IMR-90 (cell line): ENCODE data around the gene CASP14.
"Not testable (repeated sequence)": the region's sequence is repeated elsewhere in the genome, so short reads cannot be mapped to it uniquely, and the experiment has no call there.

Experiments used
- FOS ChIP-seq: fragments of 150-350 bp; IDR thresholded peaks from 2 replicates; pipeline ENCODE4 v1.6.1; 2016; ENCODE audit warnings: low read depth, low read length
- MXI1 ChIP-seq: IDR thresholded peaks from 2 replicates; pipeline ENCODE4 v1.6.1; 2012; ENCODE audit warnings: low read depth, mild to moderate bottlenecking, low read length, moderate library complexity, borderline replicate concordance
- RCOR1 ChIP-seq: IDR thresholded peaks from 2 replicates; pipeline ENCODE4 v1.6.1; 2012; ENCODE audit warnings: mild to moderate bottlenecking, low read length, improper control_type of control experiment; ENCODE audit not compliant: insufficient replicate concordance
- RFX5 ChIP-seq: IDR thresholded peaks from 2 replicates; pipeline ENCODE4 v1.8.0; 2012; ENCODE audit warnings: low read depth, mild to moderate bottlenecking, low read length, moderate library complexity
- TF ChIP-seq, protein P1 (sequence below): conservative IDR thresholded peaks from 2 replicates; pipeline ENCODE4 v1.5.1; 2012; ENCODE audit warnings: mild to moderate bottlenecking, low read depth, low read length, improper control_type of control experiment

DNA sequence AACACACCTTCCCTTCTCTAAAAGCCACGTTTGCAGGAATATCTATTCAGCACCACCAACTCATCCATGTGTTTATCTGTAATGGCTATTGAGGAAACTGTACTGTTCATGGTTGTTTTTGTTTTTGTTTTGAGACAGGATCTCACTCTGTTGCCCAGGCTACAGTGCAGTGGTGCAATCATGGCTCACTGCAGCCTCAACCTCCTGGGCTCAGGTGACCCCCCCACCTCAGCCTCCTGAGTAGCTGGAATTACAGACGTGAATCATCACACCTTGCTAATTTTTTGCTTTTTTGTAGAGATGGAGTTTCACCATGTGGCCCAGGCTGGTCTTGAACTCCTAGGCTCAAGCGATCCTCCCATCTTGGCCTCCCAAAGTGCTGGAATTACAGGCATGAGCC is 30.4 kb upstream of the CASP14 start:
- TF ChIP-seq, protein P1, sequence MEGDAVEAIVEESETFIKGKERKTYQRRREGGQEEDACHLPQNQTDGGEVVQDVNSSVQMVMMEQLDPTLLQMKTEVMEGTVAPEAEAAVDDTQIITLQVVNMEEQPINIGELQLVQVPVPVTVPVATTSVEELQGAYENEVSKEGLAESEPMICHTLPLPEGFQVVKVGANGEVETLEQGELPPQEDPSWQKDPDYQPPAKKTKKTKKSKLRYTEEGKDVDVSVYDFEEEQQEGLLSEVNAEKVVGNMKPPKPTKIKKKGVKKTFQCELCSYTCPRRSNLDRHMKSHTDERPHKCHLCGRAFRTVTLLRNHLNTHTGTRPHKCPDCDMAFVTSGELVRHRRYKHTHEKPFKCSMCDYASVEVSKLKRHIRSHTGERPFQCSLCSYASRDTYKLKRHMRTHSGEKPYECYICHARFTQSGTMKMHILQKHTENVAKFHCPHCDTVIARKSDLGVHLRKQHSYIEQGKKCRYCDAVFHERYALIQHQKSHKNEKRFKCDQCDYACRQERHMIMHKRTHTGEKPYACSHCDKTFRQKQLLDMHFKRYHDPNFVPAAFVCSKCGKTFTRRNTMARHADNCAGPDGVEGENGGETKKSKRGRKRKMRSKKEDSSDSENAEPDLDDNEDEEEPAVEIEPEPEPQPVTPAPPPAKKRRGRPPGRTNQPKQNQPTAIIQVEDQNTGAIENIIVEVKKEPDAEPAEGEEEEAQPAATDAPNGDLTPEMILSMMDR: not testable (repeated sequence)
- TF ChIP-seq RFX5, MXI1, FOS, RCOR1: not testable (repeated sequence)
